IPS-NIHi11 (cell line): ENCODE results near the gene THOC5.
A peak's percentile ranks its signal among the peaks of the same experiment; 100 is the strongest.
"Not testable (repeated sequence)": the region's sequence is repeated elsewhere in the genome, so short reads cannot be mapped to it uniquely, and the experiment has no call there.

ENCODE experiments used
- DNase-seq: peaks from one replicate; pipeline ENCODE4 v3.0.0; 2012; ENCODE audit warnings: mixed read lengths, low spot score

The THOC5 gene

DNA sequence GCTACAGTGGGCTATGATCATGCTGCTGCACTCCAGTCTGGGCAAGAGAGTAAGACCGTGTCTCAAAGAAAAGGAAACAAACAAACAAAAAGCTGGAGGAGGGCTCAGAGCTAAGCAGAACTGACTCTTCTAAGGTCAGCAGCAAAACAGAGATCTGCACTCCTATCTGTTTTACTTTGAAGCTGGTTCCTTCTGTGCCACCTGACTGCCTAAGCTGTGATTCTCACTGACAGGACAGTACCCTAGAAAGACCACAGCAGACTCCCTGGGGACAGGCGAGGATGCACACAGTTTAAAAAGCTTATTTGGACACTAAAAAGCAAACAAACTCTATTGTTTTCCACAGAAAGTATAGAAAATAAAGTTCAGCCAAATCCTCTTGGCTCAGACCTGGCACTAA is 43.0 kb downstream of the THOC5 start:
- no peak for DNase-seq

DNA sequence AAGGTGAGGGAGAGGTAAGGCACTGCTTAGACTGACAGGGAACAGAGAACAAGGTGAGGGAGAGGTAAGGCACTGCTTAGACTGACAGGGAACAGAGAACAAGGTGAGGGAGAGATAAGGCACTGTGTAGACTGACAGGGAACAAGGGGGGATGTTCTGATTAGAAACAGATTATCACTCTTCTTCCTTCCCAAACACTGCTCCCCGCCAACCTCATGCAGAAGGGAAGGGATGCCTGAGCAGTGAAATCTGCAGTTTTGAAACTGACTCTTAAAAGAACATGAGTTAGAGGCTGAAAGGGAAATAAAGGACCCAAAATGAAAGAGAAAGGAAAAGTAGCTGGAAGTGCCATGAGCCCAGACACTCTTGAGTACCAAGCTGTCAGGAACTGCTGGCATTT is 43.7 kb downstream of the THOC5 start:
- no peak for DNase-seq

DNA sequence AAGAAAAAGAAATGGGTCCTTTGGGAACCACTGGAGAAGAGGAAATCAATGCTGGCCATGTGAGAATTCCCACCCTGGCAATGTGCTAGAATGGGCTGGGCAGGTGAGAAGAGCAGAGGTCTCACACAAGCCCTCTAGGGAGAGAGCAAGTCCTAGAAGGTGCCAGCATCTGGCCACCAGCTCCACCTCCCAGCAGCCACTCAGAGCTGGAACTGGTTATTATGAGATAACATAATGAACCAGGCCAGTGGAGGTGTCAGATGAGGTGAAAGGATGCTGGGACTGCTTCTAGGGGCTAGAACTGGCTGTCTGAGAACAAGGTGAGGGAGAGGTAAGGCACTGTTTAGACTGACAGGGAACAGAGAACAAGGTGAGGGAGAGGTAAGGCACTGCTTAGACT is 44.3 kb downstream of the THOC5 start:
- no peak for DNase-seq

DNA sequence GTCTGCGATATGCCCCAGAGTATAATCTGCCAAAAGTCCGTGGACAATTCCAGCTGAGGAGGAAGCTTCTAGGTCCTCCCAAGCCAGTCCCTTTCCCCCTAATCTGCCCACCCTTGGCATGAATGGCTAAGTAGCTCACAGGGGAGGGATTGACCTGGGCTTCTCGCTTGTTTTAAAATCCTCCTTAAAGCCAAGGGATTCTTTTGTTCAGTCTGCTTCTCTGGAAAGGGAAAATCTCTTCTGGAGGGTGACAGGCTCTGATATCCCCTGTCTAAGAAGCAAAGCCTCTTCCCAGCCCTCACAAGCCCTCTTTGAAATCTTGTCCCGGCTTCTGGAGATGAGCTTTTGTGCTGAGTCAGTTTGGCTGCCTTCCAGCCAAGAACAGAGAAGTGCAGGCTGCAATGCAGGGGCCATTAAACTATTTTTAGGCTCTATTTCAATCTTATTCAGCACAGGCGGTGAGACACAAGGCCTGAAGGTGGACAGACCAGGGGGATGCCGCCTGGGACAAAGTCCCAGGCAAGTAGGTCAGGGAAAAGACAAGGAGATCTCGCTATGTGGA is 49.7 kb downstream of the THOC5 start:
- no peak for DNase-seq

DNA sequence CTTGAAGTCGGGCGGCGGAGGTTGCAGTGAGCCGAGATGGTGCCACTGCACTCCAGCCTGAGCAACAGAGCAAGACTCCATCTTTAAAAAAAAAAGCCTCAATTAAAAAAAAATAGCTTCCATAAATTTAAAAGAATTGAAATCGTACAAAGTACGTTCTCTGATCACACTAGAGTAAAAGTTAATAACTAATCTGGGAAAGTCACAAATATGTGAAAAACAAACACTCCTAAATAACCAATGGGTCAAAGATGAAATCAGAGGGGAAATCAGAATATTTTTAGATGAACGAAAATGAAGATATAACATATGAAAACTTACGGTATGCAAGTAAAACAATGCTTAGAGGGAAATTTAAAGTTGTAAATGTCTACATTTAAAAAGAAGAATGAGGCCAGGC is 53.7 kb downstream of the THOC5 start:
- DNase-seq, result no peak

DNA sequence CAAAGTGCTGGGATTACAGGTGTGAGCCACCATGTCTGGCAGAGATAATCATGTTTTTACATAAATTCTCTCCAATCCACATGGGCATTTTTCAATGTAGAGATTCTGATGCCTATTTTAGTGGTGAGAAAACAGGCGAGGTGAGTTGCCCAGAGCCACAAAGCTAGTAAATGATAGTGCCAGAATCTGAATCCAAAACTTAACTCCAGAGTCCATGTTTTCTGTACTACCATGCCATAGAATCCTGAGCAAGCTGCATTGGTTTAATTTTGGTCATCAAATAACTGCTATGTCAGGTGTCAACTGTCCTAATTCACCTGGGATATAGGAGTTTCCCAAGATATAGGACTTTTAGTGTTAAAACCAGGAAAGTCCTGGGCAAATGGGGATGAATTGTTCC is 59.9 kb downstream of the THOC5 start:
- DNase-seq, result no peak

DNA sequence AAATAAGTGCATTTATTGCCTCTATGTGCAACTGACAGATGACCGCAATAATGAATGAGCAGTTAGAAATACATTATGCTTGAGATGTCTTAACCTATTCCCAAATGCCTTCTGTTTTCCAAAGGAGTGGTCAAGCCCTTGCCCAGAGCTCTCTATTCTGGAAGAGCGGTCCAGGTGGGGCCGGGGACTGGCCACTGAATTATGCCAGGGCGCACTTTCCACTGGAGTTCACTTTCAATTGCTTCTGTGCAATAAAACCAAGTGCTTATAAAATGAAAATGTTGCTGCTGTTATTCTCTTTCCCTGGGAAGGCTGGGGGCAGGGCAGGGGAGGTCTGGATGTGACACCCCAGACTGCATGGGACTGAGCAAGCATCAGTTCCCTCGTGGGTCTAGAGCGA is 62.5 kb downstream of the THOC5 start:
- no peak for DNase-seq

DNA sequence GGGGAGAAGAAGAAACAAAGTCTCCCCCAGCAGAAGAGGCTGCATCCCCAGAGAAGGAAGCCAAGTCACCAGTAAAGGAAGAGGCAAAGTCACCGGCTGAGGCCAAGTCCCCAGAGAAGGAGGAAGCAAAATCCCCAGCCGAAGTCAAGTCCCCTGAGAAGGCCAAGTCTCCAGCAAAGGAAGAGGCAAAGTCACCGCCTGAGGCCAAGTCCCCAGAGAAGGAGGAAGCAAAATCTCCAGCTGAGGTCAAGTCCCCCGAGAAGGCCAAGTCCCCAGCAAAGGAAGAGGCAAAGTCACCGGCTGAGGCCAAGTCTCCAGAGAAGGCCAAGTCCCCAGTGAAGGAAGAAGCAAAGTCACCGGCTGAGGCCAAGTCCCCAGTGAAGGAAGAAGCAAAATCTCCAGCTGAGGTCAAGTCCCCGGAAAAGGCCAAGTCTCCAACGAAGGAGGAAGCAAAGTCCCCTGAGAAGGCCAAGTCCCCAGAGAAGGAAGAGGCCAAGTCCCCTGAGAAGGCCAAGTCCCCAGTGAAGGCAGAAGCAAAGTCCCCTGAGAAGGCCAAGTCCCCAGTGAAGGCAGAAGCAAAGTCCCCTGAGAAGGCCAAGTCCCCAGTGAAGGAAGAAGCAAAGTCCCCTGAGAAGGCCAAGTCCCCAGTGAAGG is 64.3 kb downstream of the THOC5 start:
- not testable (repeated sequence) for DNase-seq

DNA sequence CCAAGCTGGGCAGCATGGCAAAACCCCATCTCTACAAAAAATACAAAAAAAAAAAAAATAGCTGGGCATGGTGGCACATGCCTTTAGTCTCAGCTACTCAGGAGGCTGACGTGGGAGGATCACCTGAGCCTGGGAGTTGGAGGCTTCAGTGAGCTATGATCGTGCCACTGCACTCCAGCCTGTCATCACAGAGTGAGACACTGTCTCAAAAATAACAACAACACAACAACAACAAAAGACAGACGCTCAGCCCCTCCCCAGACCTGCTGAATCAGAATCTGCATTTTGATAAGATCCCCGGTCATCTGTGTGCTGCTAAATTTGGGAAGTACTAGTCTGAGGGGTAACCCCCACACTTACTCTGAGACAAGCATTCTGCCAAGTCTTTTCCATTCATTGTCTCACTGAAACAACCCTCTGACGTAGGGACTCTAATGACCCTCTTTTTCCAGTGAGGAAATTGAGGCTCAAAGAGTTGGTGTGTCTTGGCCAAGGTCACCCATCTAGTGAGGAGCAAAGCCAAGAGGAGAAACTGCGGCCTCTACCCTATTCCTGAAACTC is 66.1 kb downstream of the THOC5 start:
- no peak for DNase-seq

DNA sequence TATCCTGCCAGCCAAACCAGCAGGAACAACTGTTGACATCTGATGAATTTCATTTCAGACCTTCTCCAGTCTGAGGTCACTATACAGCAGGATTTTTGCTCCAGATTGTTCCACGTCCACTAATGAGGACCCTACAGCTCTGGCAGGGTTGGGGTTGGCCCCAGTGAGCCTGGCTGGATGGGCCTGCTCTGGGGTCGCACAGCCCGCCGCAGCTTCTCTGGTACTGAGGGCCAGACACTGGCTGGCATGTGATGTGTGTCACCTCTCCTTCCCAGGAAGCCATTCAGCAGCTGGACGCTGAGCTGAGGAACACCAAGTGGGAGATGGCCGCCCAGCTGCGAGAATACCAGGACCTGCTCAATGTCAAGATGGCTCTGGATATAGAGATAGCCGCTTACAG is 68.1 kb downstream of the THOC5 start:
- DNase-seq, result no peak

DNA sequence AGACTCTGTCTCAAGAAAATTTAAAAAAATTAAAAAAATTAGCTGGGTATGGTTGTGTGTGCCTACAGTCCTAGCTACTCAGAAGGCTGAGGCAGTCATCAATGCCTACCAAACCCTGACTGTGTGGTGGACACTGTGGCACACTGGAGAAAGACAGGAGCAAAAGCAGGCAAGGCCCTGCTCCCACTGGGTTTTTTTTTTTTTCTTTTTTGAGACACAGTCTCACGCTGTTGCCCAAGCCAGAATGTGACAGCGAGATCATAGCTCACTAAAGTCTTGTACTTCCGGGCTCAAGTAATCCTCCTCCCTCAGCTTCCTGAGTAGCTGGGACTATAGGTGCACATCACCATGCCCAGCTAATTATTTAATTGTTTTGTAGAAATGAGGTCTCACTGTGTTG is 68.9 kb downstream of the THOC5 start:
- DNase-seq, result no peak

DNA sequence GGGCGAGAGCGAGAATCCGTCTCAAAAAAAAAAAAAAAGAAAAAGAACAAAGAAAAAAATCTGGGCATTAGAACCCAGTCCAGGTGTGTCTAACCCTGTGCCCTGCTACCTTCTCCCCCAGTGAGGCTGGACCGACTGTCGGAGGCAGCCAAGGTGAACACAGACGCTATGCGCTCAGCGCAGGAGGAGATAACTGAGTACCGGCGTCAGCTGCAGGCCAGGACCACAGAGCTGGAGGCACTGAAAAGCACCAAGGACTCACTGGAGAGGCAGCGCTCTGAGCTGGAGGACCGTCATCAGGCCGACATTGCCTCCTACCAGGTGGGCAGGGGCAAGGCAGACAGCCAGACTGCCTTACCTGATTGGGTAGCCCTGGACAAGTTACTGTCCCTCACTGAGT is 70.3 kb downstream of the THOC5 start:
- no peak for DNase-seq

DNA sequence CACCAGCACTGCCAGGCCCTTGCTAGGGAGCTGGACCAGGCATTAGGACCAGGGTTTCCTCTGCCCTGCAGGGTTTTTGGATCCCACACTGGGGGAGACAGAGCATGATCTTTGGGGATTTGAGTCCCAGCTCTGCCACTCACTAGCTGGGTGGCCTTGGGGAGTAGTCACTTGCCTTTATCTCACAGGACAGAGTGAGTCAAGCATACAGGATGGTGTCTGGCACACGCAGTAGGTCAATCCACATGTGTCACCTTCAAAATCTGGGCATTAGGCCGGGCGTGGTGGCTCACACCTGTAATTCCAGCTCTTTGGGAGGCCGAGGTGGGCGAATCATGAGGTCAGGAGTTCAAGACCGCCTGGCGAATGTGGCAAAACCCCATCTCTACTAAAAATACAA is 70.8 kb downstream of the THOC5 start:
- DNase-seq, result no peak

DNA sequence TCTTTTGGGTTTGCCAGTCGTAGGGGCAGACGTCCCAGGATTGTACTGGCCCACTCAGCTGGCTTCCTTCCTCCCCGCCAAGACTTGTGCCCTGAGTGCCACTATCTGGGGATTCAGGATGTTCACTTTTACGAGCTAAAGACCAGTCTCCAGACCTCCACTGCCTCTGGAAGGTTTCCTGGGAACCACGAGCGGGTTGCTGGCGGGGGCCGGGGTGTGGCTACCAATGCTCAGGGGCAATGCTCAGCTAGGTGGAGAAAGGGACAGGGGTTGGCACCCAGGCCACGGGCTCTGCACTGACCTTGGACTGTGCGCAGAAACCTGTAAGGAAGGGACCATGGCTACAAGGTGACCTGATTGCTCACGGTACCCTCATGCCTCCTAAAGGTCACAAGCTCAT is 71.3 kb downstream of the THOC5 start:
- DNase-seq, result no peak

DNA sequence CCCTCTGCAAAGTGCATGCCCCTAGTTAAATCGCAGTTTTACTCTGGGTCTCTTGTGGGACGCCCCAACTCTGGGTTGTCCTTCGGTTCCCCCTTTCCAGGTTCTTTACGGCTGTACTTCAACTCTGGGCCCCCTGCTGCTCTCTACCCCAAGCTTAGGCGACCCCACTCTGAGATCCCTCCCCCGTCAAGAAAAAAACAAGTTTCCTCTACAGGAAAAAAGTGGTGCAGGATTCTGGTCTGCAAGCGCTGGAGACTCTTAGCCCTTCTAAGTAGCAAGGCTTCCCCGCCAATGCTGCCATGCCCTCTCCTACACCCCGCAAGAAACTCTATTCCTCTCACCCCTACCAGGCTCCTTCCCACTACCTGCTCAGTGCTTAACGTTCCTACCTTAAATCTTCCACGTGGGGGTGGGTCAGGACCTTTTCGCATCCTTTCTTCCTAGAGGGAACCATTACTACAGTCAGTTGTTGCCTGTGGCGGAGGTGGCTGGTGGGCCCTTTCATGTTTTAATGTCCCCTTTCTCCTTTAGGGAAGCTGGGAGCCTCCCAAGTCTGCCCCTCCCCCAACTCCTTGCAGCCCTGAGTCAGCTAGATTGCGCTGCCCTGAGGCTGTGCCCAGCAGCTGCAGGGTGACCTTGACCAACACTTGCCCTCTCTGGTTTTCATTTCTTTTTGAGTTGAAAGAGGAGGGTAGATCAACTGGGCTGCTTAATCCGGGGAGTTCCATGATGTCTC is 72.1 kb downstream of the THOC5 start:
- DNase-seq, result peak; percentile 82

DNA sequence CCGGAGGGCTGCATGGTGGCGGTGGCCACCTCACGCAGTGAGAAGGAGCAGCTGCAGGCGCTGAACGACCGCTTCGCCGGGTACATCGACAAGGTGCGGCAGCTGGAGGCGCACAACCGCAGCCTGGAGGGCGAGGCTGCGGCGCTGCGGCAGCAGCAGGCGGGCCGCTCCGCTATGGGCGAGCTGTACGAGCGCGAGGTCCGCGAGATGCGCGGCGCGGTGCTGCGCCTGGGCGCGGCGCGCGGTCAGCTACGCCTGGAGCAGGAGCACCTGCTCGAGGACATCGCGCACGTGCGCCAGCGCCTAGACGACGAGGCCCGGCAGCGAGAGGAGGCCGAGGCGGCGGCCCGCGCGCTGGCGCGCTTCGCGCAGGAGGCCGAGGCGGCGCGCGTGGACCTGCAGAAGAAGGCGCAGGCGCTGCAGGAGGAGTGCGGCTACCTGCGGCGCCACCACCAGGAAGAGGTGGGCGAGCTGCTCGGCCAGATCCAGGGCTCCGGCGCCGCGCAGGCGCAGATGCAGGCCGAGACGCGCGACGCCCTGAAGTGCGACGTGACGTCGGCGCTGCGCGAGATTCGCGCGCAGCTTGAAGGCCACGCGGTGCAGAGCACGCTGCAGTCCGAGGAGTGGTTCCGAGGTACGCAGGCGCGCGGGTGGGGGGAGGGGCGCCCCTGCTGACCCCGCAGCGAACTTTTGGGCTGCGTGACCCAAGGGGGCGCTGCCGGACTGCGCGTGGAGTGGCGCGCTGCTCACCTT is 72.9 kb downstream of the THOC5 start:
- DNase-seq, result peak; percentile 79

DNA sequence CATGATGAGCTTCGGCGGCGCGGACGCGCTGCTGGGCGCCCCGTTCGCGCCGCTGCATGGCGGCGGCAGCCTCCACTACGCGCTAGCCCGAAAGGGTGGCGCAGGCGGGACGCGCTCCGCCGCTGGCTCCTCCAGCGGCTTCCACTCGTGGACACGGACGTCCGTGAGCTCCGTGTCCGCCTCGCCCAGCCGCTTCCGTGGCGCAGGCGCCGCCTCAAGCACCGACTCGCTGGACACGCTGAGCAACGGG is 73.4 kb downstream of the THOC5 start:
- DNase-seq, result no peak

DNA sequence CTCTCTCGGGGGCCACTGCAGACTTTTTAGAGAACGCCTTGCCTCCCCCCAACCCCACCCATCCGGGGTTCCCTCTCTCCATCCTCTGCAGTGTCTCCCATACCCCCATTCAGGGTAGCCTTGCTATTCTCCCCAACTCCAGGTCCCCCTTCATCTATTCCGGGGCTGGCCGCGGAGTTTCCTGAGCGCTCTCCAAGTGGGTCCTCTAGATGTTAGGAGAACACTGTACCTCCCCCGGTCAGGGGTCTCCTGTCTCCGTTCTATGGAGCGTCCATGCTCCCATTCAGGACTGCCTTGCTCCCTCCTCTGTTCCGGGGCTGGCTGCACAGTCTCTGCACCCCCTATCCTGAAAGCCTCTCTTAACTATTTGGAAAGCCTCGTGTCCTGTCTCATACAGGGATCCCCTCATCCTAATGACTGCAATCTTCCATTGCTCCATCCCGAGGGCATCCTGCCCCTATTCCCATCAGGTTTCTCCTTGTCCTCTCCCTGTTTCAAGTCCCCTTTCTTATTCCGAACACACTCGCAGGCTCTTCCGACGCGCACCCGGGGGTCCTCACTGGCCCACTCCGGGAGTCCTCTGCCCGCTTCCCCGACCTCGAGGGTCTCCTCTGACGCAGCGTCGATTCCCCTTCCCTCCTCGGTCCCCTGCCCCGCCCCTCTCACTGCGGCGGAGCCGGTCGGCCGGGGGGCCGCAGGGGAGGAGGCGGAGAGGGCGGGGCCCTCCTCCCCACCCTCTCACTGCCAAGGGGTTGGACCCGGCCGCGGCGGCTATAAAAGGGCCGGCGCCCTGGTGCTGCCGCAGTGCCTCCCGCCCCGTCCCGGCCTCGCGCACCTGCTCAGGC is 73.9 kb downstream of the THOC5 start, which contains the start of gene NEFH:
NEFH (plus strand) TSS at position 802 of the 845 bp plus-strand sequence. CDS start 45 bp downstream, outside the sequence.
- DNase-seq, result peak; percentile 68

DNA sequence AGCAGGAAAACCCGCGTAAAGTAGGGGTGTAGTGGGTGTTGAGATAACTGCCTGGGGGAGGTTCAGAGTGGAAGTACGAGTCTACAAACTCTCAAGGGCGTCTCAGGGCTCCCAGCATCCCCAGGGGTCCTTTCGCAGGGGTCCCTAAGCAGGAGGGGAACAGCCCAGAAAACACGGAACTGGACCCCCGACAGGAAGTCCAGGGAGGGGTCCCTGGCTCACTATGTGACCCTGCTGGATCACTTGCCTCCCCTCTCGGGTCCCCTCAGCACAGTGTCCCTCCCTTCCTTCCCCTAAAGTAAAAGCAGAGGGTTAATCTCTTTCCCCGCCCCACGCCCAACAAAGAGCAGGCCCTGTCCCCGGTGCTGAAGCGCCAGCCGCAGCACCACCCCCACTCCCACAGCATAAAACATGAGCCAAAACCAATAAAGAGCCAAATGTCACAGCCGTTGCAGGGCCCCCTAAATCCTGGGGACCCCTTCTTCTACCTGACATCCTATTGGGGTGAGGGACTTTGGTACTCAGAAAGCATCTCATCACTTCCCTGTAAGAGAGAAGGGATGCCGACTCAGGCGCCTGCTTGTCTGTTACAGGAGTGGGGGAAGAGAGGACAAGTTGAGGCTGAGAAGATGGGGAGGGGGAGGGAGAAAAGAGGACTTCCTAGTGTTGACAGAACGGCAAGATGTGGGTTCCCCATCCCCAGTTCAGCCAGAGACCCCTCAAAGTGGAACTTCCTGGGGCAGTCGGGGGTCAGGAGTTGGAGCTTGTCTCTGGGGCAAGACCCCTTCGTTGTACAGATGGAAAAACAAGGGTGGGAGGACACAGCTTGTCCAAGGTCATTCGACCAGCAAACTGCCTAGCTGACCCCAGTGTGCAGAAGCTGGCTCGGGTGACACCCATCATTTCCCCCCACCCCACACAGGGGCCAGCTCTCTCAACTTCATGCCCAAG is 75.0 kb downstream of the THOC5 start:
- DNase-seq, result peak; percentile 74

DNA sequence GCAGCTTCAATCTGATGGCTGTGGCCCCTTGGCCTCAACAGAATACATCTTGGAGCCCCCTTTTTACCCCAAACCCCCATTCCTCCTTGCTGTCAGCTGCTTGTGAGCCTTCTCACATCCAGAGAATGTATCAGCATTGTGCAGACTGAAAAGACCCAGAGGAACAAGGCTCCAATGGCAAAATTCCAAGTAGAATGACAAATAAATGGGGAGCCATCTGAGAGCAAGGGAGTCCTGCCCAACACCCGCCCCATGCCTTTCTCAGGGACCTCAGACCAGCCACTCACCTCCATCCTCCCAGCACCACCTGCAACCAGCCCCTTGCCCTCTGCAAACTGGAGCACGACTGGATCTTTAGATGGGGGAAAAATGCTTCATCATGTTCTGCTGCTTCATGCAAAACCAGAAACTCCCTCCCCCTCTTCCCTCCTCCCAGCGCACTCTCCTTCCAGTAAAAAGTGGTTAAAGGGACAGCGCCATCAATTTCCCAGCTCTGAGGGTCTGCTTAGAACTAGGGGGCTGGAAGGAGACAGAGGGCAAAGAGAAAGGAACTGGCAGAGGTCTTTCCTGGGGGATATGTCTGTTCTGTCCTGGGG is 75.7 kb downstream of the THOC5 start:
- DNase-seq, result no peak
